GM23338 (cell line): Measurements from ENCODE around the gene VAPA. TPM values are rescaled to one million over a fixed set of nuclear protein-coding genes. Genes with fewer than 3 reads are reported as not detected.

Experiments used
- ATAC-seq: fragments of 200-7000 bp; cut with Tn5 transposase; 3 replicates; pipeline ENCODE4 v1.9.1; 2020
- DNase-seq: peaks from one replicate; pipeline ENCODE4 v3.0.0-alpha.2; 2015; ENCODE audit warnings: low spot score
- H2AFZ ChIP-seq: fragments of 200-600 bp; sonication (generic); 2 replicates; pipeline ENCODE4 v1.8.0; 2016; ENCODE audit warnings: antibody characterized with exemption, mild to moderate bottlenecking, moderate library complexity
- H3F3A ChIP-seq: fragments of 200-600 bp; sonication (generic); replicated peaks from 2 replicates; pipeline ENCODE4 v1.8.0; 2017; ENCODE audit warnings: antibody characterized with exemption, mixed run types, low read depth
- H3K27ac ChIP-seq: fragments of 200-600 bp; sonication (generic); 2 replicates; pipeline ENCODE4 v1.6.1; 2016; ENCODE audit warnings: low read depth
- H3K27me3 ChIP-seq: fragments of 200-600 bp; sonication (generic); 2 replicates; pipeline ENCODE4 v1.8.0; 2016; ENCODE audit warnings: mild to moderate bottlenecking, mixed run types, moderate library complexity; ENCODE audit not compliant: insufficient read depth
- H3K36me3 ChIP-seq: fragments of 200-600 bp; sonication (generic); 2 replicates; pipeline ENCODE4 v1.8.0; 2016; ENCODE audit warnings: mild to moderate bottlenecking; ENCODE audit not compliant: insufficient read depth
- H3K4me1 ChIP-seq: fragments of 200-600 bp; sonication (generic); 2 replicates; pipeline ENCODE4 v1.8.0; 2016; ENCODE audit warnings: mild to moderate bottlenecking, moderate library complexity; ENCODE audit not compliant: insufficient read depth
- H3K4me2 ChIP-seq: fragments of 200-600 bp; sonication (generic); 2 replicates; pipeline ENCODE4 v1.7.1; 2017; ENCODE audit warnings: mixed run types
- H3K4me3 ChIP-seq: fragments of 200-600 bp; sonication (generic); 2 replicates; pipeline ENCODE4 v1.6.1; 2016; ENCODE audit warnings: mixed run types
- H3K79me2 ChIP-seq: fragments of 200-600 bp; sonication (generic); replicated peaks from 2 replicates; pipeline ENCODE4 v1.8.0; 2017; ENCODE audit warnings: mild to moderate bottlenecking; ENCODE audit not compliant: insufficient read depth
- H3K9me2 ChIP-seq: fragments of 200-600 bp; sonication (generic); 2 replicates; pipeline ENCODE4 v1.8.0; 2017; ENCODE audit not compliant: insufficient read depth
- H4K20me1 ChIP-seq: fragments of 200-600 bp; sonication (generic); replicated peaks from 2 replicates; pipeline ENCODE4 v1.8.0; 2017; ENCODE audit warnings: mild to moderate bottlenecking; ENCODE audit not compliant: insufficient read depth
- H3K27ac Mint-ChIP-seq: 2 replicates; pipeline ENCODE4 v1.8.0; 2020; ENCODE audit warnings: inconsistent platforms, mild to moderate bottlenecking, moderate library complexity, mixed read lengths
- H3K27me3 Mint-ChIP-seq: 3 replicates; pipeline ENCODE4 v1.8.0; 2022; ENCODE audit warnings: low read depth, mild to moderate bottlenecking, moderate library complexity, mixed read lengths, inconsistent platforms; ENCODE audit not compliant: insufficient read depth, poor library complexity
- H3K36me3 Mint-ChIP-seq: 3 replicates; pipeline ENCODE4 v1.8.0; 2021; ENCODE audit warnings: low read depth, mild to moderate bottlenecking, inconsistent platforms, moderate library complexity, mixed read lengths
- H3K4me1 Mint-ChIP-seq: 3 replicates; pipeline ENCODE4 v1.8.0; 2020; ENCODE audit warnings: mild to moderate bottlenecking, inconsistent platforms, mixed read lengths
- H3K4me3 Mint-ChIP-seq: 3 replicates; pipeline ENCODE4 v1.8.0; 2021; ENCODE audit warnings: moderate library complexity, mild to moderate bottlenecking, inconsistent platforms, mixed read lengths
- H3K9me3 Mint-ChIP-seq: 3 replicates; pipeline ENCODE4 v1.8.0; 2020; ENCODE audit warnings: moderate library complexity, mild to moderate bottlenecking, inconsistent platforms, mixed read lengths
- CREB1 ChIP-seq: fragments of 250-450 bp; sonication (Bioruptor Pico); IDR thresholded peaks from 2 replicates; pipeline ENCODE4 v1.5.0; 2020; ENCODE audit warnings: low read depth, mild to moderate bottlenecking, moderate library complexity
- CTCF ChIP-seq, 2 experiments: fragments of 200-600 bp in 1 of 2; sonication (generic) in 1 of 2; conservative IDR thresholded peaks; 2 replicates each; pipeline versions ENCODE4 v1.5.1 to v1.6.1; 2016 to 2017; ENCODE audit warnings: antibody characterized with exemption in 2 of 2, low read depth in 2 of 2, mild to moderate bottlenecking in 2 of 2, moderate library complexity in 1 of 2
- ETS1 ChIP-seq: IDR thresholded peaks from 2 replicates; pipeline ENCODE4 v1.6.1; 2016; ENCODE audit warnings: antibody characterized with exemption
- EZH2 ChIP-seq: fragments of 200-600 bp; sonication (generic); IDR thresholded peaks from one replicate; pipeline ENCODE4 v1.8.0; 2017; ENCODE audit warnings: antibody characterized with exemption, mild to moderate bottlenecking, low read depth; ENCODE audit not compliant: unreplicated experiment
- EZH2phosphoT487 ChIP-seq: fragments of 200-600 bp; sonication (generic); IDR thresholded peaks from one replicate; pipeline ENCODE4 v1.8.1; 2018; ENCODE audit warnings: antibody characterized with exemption; ENCODE audit not compliant: unreplicated experiment
- JUNB ChIP-seq: IDR thresholded peaks from one replicate; pipeline ENCODE4 v1.6.1; 2016; ENCODE audit warnings: antibody characterized with exemption; ENCODE audit not compliant: unreplicated experiment
- NANOG ChIP-seq: IDR thresholded peaks from 2 replicates; pipeline ENCODE4 v1.6.1; 2016; ENCODE audit warnings: antibody characterized with exemption, borderline replicate concordance
- POLR2AphosphoS5 ChIP-seq: IDR thresholded peaks from 2 replicates; pipeline ENCODE4 v1.6.1; 2016; ENCODE audit warnings: antibody characterized with exemption, low read depth
- REST ChIP-seq: IDR thresholded peaks from one replicate; pipeline ENCODE4 v1.6.1; 2018; ENCODE audit warnings: antibody characterized with exemption; ENCODE audit not compliant: unreplicated experiment
- STAT1 ChIP-seq: IDR thresholded peaks from one replicate; pipeline ENCODE4 v1.6.1; 2016; ENCODE audit warnings: antibody characterized with exemption; ENCODE audit not compliant: unreplicated experiment
- ZNF114 ChIP-seq: fragments of 250-450 bp; sonication (Bioruptor Pico); IDR thresholded peaks from 2 replicates; pipeline ENCODE4 v1.5.0; 2020; ENCODE audit warnings: mild to moderate bottlenecking, moderate library complexity
- ZNF331 ChIP-seq: fragments of 250-450 bp; sonication (Bioruptor Pico); IDR thresholded peaks from 2 replicates; pipeline ENCODE4 v1.5.0; 2020; ENCODE audit warnings: low read depth, mild to moderate bottlenecking, moderate library complexity
- ZNF462 ChIP-seq: fragments of 250-450 bp; sonication (Bioruptor Pico); IDR thresholded peaks from 2 replicates; pipeline ENCODE4 v1.5.0; 2020; ENCODE audit warnings: mild to moderate bottlenecking, moderate library complexity
- polyA plus RNA-seq: library from polyadenylated mRNA; unstranded; fragments of >200 nt; fragmentation: Nextera tagmentation; extraction: Ambion mirVana; gene quantifications from 2 replicates; pipeline ENCODE4 v1.2.1, GENCODE V29; 2016
- total RNA-seq: library from RNA; depleted of rRNA; stranded (reverse); fragments of >200 nt; shearing (Covaris generic); gene quantifications from 2 replicates; pipeline ENCODE4 v1.2.3, GENCODE V29; 2014

The VAPA gene
- total and polyA plus RNA-seq, 2 experiments from 2014 or later = 162 to 178 TPM

- no peak overlapping the region for H3K27ac Mint-ChIP-seq
- H3K4me1 Mint-ChIP-seq = no peaks in the 10 kb centered on the region
- no peaks in the 10 kb centered on the region for H3K4me1 ChIP-seq
- H3K79me2 ChIP-seq = peaks cover 57% of the 10 kb centered on the region
- H3K4me3 Mint-ChIP-seq = no peak overlapping the region
- ATAC-seq (no peak), DNase-seq (no peak)
- TF ChIP-seq ZNF331 = no peak
- TF ChIP-seq CREB1 = no peak
- TF ChIP-seq NANOG = no peak
- TF ChIP-seq ZNF462 (CRISPR knock-in tag) = no peak
- TF ChIP-seq CTCF (conservative IDR thresholded peaks at IDR 0.05; ENCODE audit: low read depth in 2 of 2) = no peak
- TF ChIP-seq POLR2AphosphoS5 = no peak
- no peak for TF ChIP-seq EZH2
- no peak for TF ChIP-seq ZNF114
- TF ChIP-seq STAT1 = no peak
- no peak for TF ChIP-seq ETS1
- TF ChIP-seq JUNB = no peak
- no peak for TF ChIP-seq EZH2phosphoT487
- TF ChIP-seq REST = no peak
- no peaks in the 10 kb centered on the region for H3F3A ChIP-seq
- H3K4me3 ChIP-seq = no peak overlapping the region
- no peaks in the 10 kb centered on the region for H3K27me3 ChIP-seq
- H3K9me3 Mint-ChIP-seq = no peaks in the 10 kb centered on the region
- H4K20me1 ChIP-seq = peaks cover 22% of the 10 kb centered on the region
- H3K36me3 Mint-ChIP-seq = peaks cover 49% of the 10 kb centered on the region; the same call in 2 of the 3 replicates
- H3K27ac ChIP-seq = no peak overlapping the region
- H2AFZ ChIP-seq = no peak overlapping the region
- H3K36me3 ChIP-seq = peaks cover 7% of the 10 kb centered on the region; the same call in 1 of the 2 replicates
- no peaks in the 10 kb centered on the region for H3K9me2 ChIP-seq
- H3K4me2 ChIP-seq = no peak overlapping the region
- no peaks in the 10 kb centered on the region for H3K27me3 Mint-ChIP-seq
Observed at GRCh38 chr18:9941660-9942059, 27.8 kb downstream of the VAPA start.
